ENCODE measurements around the gene VEZF1. TPM values are rescaled to one million over a fixed set of nuclear protein-coding genes. Genes with fewer than 3 reads are reported as not detected.

The VEZF1 gene
- polyA plus RNA-seq, 2 of the 4 experiments (the other 2 are of a cell fraction) = 50.3 to 57.7 TPM

- 95% methylated on average over 1 of the region's 1 CpG for WGBS (ENCODE audit: missing lambda C conversion rate)
- Histone ChIP-seq H3K4me2 (peak overlapping the region; percentile 96), H3K9me3 (no peaks in the 10 kb centered on the region), H3K4me3 (peak overlapping the region; percentile 92; the same call in 1 of the 3 replicates), H3K27ac (peak overlapping the region; percentile 93 to 100), H3K4me1 (peaks cover 78% of the 10 kb centered on the region)
- ATAC-seq = no peak
- no peak for DNase-seq (ENCODE audit: low read depth in 1 of 2, low spot score in 1 of 2)
- POLR2A ChIA-PET = interaction anchor here (0.8 to 3.4 kb wide), 6 partner anchors 18 to 93 kb away, joined by 3 to 36 read pairs (median 8); partner anchors contain the start of gene VEZF1
- FAIRE-seq = no peak
- TF ChIP-seq ZC3H11A (IDR thresholded peaks at IDR 0.05) (no peak), BCL3 (IDR thresholded peaks at IDR 0.05) (no peak), ZNF302 (CRISPR knock-in tag; IDR thresholded peaks at IDR 0.05) (no peak), KDM5A (IDR thresholded peaks at IDR 0.05) (no peak), POLR2AphosphoS2 (conservative IDR thresholded peaks at IDR 0.05; ENCODE audit: low read length) (no peak), CHD2 (IDR thresholded peaks at IDR 0.05; ENCODE audit: low read length, partially characterized antibody) (no peak), MAFK (IDR thresholded peaks at IDR 0.05; ENCODE audit: partially characterized antibody) (no peak), RNF2 (IDR thresholded peaks at IDR 0.05; ENCODE audit: borderline replicate concordance, low read depth) (no peak), HOXB5 (CRISPR knock-in tag; IDR thresholded peaks at IDR 0.05) (no peak), JUN (IDR thresholded peaks at IDR 0.05) (no peak), FOSL2 (IDR thresholded peaks at IDR 0.05) (no peak), FOSL2 (CRISPR knock-in tag; IDR thresholded peaks at IDR 0.05) (no peak), CBX2 (IDR thresholded peaks at IDR 0.05; ENCODE audit: borderline replicate concordance, low read depth) (no peak)
- TF ChIP-seq, protein P1, sequence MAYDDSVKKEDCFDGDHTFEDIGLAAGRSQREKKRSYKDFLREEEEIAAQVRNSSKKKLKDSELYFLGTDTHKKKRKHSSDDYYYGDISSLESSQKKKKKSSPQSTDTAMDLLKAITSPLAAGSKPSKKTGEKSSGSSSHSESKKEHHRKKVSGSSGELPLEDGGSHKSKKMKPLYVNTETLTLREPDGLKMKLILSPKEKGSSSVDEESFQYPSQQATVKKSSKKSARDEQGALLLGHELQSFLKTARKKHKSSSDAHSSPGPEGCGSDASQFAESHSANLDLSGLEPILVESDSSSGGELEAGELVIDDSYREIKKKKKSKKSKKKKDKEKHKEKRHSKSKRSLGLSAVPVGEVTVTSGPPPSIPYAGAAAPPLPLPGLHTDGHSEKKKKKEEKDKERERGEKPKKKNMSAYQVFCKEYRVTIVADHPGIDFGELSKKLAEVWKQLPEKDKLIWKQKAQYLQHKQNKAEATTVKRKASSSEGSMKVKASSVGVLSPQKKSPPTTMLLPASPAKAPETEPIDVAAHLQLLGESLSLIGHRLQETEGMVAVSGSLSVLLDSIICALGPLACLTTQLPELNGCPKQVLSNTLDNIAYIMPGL (CRISPR knock-in tag; IDR thresholded peaks at IDR 0.05; ENCODE audit: borderline replicate concordance) = no peak
- TF ChIP-seq, protein P2, sequence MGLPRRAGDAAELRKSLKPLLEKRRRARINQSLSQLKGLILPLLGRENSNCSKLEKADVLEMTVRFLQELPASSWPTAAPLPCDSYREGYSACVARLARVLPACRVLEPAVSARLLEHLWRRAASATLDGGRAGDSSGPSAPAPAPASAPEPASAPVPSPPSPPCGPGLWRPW (IDR thresholded peaks at IDR 0.05) = no peak
- TF ChIP-seq, protein P3, sequence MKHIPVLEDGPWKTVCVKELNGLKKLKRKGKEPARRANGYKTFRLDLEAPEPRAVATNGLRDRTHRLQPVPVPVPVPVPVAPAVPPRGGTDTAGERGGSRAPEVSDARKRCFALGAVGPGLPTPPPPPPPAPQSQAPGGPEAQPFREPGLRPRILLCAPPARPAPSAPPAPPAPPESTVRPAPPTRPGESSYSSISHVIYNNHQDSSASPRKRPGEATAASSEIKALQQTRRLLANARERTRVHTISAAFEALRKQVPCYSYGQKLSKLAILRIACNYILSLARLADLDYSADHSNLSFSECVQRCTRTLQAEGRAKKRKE (CRISPR knock-in tag; IDR thresholded peaks at IDR 0.05; ENCODE audit: low read depth) = no peak
- CTCF ChIA-PET = interaction anchor here (0.6 to 26.8 kb wide), 16 partner anchors 14 to 159 kb away, joined by 3 to 386 read pairs (median 36); partner anchors contain the start of gene VEZF1
These were observed 34.8 kb downstream of the VEZF1 start for GRCh38 chr17:57953219-57953618.

DNA sequence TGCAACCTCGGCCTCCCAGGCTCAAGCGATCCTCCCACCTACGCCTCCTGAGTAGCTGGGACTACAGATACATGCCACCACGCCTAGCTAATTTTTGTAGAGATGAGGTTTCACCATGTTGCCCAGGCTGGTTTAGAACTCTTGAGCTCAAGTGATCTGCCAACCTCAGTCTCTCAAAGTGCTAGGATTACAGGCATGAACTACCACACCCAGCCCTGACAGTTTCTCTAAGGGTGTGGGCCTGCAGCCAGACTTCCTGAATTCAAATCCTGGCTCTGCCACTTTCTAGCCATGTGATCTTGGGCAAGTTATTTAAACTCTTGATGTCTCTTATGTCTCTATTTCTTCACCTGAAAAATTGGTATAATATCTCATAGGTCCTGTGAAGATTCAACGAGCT lies 38.4 kb downstream of the VEZF1 start:
- peak overlapping the region; percentile 93 to 100 for H3K27ac ChIP-seq
- POLR2A ChIA-PET = interaction anchor here (1.1 to 4.2 kb wide), 8 partner anchors 12 to 100 kb away, joined by 3 to 19 read pairs (median 8); partner anchors contain the start of genes MRPS23 and SRSF1

More for the DNA sequence above, 38.4 kb downstream of the VEZF1 start:
- CTCF ChIA-PET = interaction anchor here (0.7 to 26.8 kb wide), 17 partner anchors 10 to 163 kb away, joined by 3 to 386 read pairs (median 19); partner anchors contain the start of gene VEZF1
- ATAC-seq (no peak), FAIRE-seq (no peak), DNase-seq (ENCODE audit: low read depth in 1 of 2, low spot score in 1 of 2) (peak in 1 of 2 experiments; percentile 53)
- WGBS (ENCODE audit: missing lambda C conversion rate) = 78% methylated on average over 5 of the region's 5 CpGs
- Histone ChIP-seq H3K4me1 (peaks cover 93% of the 10 kb centered on the region), H3K9me3 (no peaks in the 10 kb centered on the region), H3K4me3 (peak overlapping the region; percentile 3; the same call in 2 of the 3 replicates), H3K4me2 (peak overlapping the region; percentile 96)
- TF ChIP-seq ESRRA (IDR thresholded peaks at IDR 0.05; ENCODE audit: borderline replicate concordance, low read length) (no peak), JUN (IDR thresholded peaks at IDR 0.05) (no peak), ELK1 (IDR thresholded peaks at IDR 0.05; ENCODE audit: low read depth, low read length) (no peak), EHF (CRISPR knock-in tag; IDR thresholded peaks at IDR 0.05) (no peak), SREBF2 (IDR thresholded peaks at IDR 0.05) (no peak), TP53 (CRISPR knock-in tag; IDR thresholded peaks at IDR 0.05) (no peak)

Measured in A549 (cell line).